Effector memory CD8-positive, alpha-beta T cell (primary cell): ENCODE data around the gene NPC1L1.

Source experiments
- ATAC-seq: fragments of 150-1000 bp; cut with Tn5 transposase; replicated peaks from 2 replicates; pipeline ENCODE4 v1.10.0; 2021; ENCODE audit warnings: mild to moderate bottlenecking, moderate library complexity
- DNase-seq, 3 experiments: peaks; one replicate each; pipeline ENCODE4 v3.0.0; 2021
- H3K27ac Mint-ChIP-seq, 2 donors: one replicate each; pipeline ENCODE4 v1.8.0; 2022; ENCODE audit warnings: mild to moderate bottlenecking in 2 of 2, mixed read lengths in 2 of 2, moderate library complexity in 2 of 2
- H3K27me3 Mint-ChIP-seq, 2 donors: one replicate each; pipeline ENCODE4 v1.8.0; 2022; ENCODE audit warnings: mixed read lengths in 2 of 2
- H3K36me3 Mint-ChIP-seq: one replicate; pipeline ENCODE4 v1.8.0; 2022; ENCODE audit warnings: mild to moderate bottlenecking, moderate library complexity, mixed read lengths; ENCODE audit not compliant: insufficient read depth
- H3K4me1 Mint-ChIP-seq, 2 donors: one replicate each; pipeline ENCODE4 v1.8.0; 2022; ENCODE audit warnings: low read depth in 2 of 2, mixed read lengths in 2 of 2
- H3K4me3 Mint-ChIP-seq, 2 donors: one replicate each; pipeline ENCODE4 v1.8.0; 2022; ENCODE audit warnings: mild to moderate bottlenecking in 2 of 2, mixed read lengths in 2 of 2, moderate library complexity in 2 of 2
- H3K9me3 Mint-ChIP-seq, 2 donors: one replicate each; pipeline ENCODE4 v1.8.0; 2022; ENCODE audit warnings: mixed read lengths in 2 of 2

Gene NPC1L1

GRCh38 chr7:44477063-44477830 lies 63.9 kb downstream of the NPC1L1 start:
- H3K27ac Mint-ChIP-seq: no peak overlapping the region
- H3K4me3 Mint-ChIP-seq: no peak overlapping the region
- H3K4me1 Mint-ChIP-seq: peaks cover 11 to 17% of the 10 kb centered on the region in 2 donors
- H3K9me3 Mint-ChIP-seq: no peaks in the 10 kb centered on the region
- H3K27me3 Mint-ChIP-seq: no peaks in the 10 kb centered on the region
- DNase-seq (peak; percentile 62 to 69 (median 65)), ATAC-seq (peak; percentile 98)
- peaks cover 79% of the 10 kb centered on the region for H3K36me3 Mint-ChIP-seq

GRCh38 chr7:44476313-44476712 lies 64.8 kb downstream of the NPC1L1 start:
- ATAC-seq (no peak), DNase-seq (no peak)
- H3K27ac Mint-ChIP-seq: no peak overlapping the region
- peaks cover 74% of the 10 kb centered on the region for H3K36me3 Mint-ChIP-seq
- no peaks in the 10 kb centered on the region for H3K27me3 Mint-ChIP-seq
- H3K4me3 Mint-ChIP-seq: no peak overlapping the region
- peaks cover 17 to 24% of the 10 kb centered on the region in 2 donors for H3K4me1 Mint-ChIP-seq
- no peaks in the 10 kb centered on the region for H3K9me3 Mint-ChIP-seq

GRCh38 chr7:44473295-44473694 lies 67.8 kb downstream of the NPC1L1 start:
- Mint-ChIP-seq H3K4me3 (no peak overlapping the region), H3K4me1 (peaks cover 30 to 46% of the 10 kb centered on the region in 2 donors), H3K36me3 (peaks cover 59% of the 10 kb centered on the region), H3K27me3 (no peaks in the 10 kb centered on the region), H3K27ac (no peak overlapping the region), H3K9me3 (no peaks in the 10 kb centered on the region)
- no peak for ATAC-seq
- DNase-seq: no peak

DNA sequence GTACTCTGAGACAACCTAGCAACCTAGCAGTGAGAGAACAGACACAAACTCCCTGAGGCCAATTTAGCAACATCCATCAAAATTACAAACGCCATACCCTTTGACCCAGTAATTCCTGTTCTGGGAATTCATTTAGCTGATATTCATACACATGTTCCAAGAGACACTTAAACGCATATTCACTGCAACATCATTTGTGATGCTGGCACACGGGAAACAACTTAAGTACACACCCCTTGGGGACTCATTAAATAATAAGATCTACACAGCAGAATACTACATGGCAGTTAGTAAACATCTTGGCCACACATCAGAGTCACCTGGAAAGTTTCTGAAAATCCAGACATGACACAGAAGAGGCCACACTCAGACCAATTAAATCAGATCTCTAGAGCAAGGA lies 68.3 kb downstream of the NPC1L1 start:
- H3K4me1 Mint-ChIP-seq: peaks cover 30 to 48% of the 10 kb centered on the region in 2 donors
- H3K4me3 Mint-ChIP-seq: no peak overlapping the region
- ATAC-seq (no peak), DNase-seq (no peak)
- no peaks in the 10 kb centered on the region for H3K27me3 Mint-ChIP-seq
- H3K27ac Mint-ChIP-seq: no peak overlapping the region
- H3K36me3 Mint-ChIP-seq: peaks cover 59% of the 10 kb centered on the region
- H3K9me3 Mint-ChIP-seq: no peaks in the 10 kb centered on the region

DNA sequence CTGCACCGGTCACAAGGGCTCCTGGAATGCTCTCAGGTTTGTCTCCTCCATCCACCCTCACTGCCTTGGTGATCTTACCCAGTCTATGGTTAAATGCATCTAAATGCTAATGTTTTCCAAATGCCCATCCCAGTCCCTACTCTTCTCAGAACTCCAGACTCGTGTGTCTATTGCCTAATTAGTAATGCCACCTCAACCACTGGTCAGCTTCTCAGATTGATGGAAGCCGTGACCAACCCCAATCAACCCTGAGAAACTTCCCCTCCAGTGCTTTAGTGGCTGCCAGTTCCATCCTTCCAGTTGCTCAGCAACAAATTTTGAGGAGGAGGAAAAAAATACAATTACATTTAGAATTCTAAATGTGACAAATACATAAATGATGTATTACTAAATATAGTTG lies 69.3 kb downstream of the NPC1L1 start:
- peaks cover 30 to 47% of the 10 kb centered on the region in 2 donors for H3K4me1 Mint-ChIP-seq

DNA sequence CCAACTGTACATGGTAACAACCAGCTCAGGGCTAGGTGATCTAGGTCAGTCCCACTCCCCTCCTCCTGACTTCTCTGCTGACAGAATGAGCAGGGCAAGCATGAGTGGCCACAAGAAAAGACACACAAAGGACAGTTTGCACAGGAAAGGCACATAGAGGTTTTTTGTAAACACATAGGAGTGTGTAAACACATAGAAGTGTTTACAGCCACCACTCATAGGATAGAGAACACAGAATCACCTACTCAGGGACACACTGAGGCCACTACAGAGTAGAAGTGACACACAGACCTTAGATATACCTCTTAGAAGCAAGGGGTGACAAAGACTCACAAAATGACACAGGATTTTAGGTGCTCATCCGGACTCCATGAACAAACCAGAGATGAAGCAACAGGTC lies 69.7 kb downstream of the NPC1L1 start:
- no peak overlapping the region for H3K4me3 Mint-ChIP-seq
- peaks cover 33 to 48% of the 10 kb centered on the region in 2 donors for H3K4me1 Mint-ChIP-seq
- ATAC-seq: no peak
- DNase-seq: no peak
- peaks cover 63% of the 10 kb centered on the region for H3K36me3 Mint-ChIP-seq
- H3K9me3 Mint-ChIP-seq: no peaks in the 10 kb centered on the region
- H3K27me3 Mint-ChIP-seq: no peaks in the 10 kb centered on the region
- H3K27ac Mint-ChIP-seq: peak overlapping the region; percentile 27 to 41

More for the DNA sequence above, 69.3 kb downstream of the NPC1L1 start:
- H3K27ac Mint-ChIP-seq: peak overlapping the region; percentile 27 to 41
- DNase-seq (no peak), ATAC-seq (no peak)
- H3K4me3 Mint-ChIP-seq: no peak overlapping the region
- H3K36me3 Mint-ChIP-seq: peaks cover 63% of the 10 kb centered on the region
- H3K27me3 Mint-ChIP-seq: no peaks in the 10 kb centered on the region
- H3K9me3 Mint-ChIP-seq: no peaks in the 10 kb centered on the region

GRCh38 chr7:44470628-44471245 lies 70.4 kb downstream of the NPC1L1 start:
- H3K4me3 Mint-ChIP-seq: no peak overlapping the region
- H3K27ac Mint-ChIP-seq: no peak overlapping the region
- H3K9me3 Mint-ChIP-seq: no peaks in the 10 kb centered on the region
- DNase-seq (no peak), ATAC-seq (no peak)
- H3K27me3 Mint-ChIP-seq: no peaks in the 10 kb centered on the region
- H3K36me3 Mint-ChIP-seq: peaks cover 60% of the 10 kb centered on the region
- peaks cover 35 to 50% of the 10 kb centered on the region in 2 donors for H3K4me1 Mint-ChIP-seq

DNA sequence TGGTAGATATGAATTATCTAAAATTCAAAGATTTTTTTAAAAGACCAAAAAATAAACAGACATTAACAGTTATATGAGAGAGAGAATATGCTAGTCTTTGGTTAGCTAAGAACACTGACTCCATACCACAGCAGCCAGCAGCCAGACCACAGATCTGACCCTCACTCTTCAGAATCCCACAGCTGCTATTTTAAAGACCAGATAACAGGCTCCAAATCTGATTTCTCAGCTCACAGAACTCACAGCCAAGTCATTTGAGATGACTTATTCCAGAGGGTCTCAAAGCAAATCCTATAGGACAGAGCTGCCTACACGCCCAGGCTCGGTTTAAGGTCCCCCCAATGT lies 71.0 kb downstream of the NPC1L1 start:
- H3K4me1 Mint-ChIP-seq: peaks cover 36 to 57% of the 10 kb centered on the region in 2 donors
- ATAC-seq: no peak
- no peak overlapping the region for H3K27ac Mint-ChIP-seq
- no peak for DNase-seq
- no peaks in the 10 kb centered on the region for H3K27me3 Mint-ChIP-seq
- H3K36me3 Mint-ChIP-seq: peaks cover 60% of the 10 kb centered on the region
- H3K4me3 Mint-ChIP-seq: no peak overlapping the region
- H3K9me3 Mint-ChIP-seq: no peaks in the 10 kb centered on the region

DNA sequence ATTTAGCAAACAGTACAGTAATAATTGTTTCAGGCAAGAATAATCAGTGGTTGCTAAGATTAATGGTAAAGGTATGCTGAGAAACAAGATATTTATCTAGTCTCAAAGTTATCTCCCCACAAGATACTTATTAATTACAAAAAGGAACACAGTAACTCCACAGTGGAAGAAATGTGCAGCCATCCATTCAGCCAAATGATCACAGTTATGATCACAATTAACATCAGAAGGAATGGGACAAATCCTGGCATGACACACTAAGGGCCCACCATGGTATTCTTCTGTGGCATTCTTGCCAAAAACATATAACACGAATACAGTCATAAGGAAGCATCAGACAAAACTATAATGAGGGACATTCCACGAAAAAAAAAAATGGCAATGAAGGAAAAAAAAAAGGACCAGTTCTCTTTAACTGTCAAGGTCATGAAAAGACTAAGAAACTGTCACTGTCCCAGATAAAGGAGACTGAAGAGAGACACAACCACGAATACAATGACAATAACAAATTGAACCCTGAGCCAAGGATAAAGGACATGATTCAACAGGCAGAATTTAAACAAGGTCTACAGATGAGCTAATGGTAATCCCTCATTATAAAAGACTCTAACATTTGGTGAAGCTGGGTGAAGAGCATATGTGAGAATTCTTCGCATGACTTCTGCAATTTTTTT lies 71.5 kb downstream of the NPC1L1 start:
- ATAC-seq (no peak), DNase-seq (no peak)
- Mint-ChIP-seq H3K9me3 (no peaks in the 10 kb centered on the region), H3K4me3 (no peak overlapping the region), H3K27ac (peak overlapping the region in 1 of 2 donors; percentile 49), H3K36me3 (peaks cover 59% of the 10 kb centered on the region), H3K4me1 (peaks cover 39 to 62% of the 10 kb centered on the region in 2 donors), H3K27me3 (no peaks in the 10 kb centered on the region)

- H3K27ac Mint-ChIP-seq: peak overlapping the region in 1 of 2 donors; percentile 80
- ATAC-seq: no peak
Observed at GRCh38 chr7:44467217-44467548, 73.9 kb downstream of the NPC1L1 start.

GRCh38 chr7:44466300-44467216 lies 74.6 kb downstream of the NPC1L1 start:
- H3K9me3 Mint-ChIP-seq: no peaks in the 10 kb centered on the region
- H3K27me3 Mint-ChIP-seq: no peaks in the 10 kb centered on the region
- H3K27ac Mint-ChIP-seq: peak overlapping the region in 1 of 2 donors; percentile 80
- peaks cover 38% of the 10 kb centered on the region for H3K36me3 Mint-ChIP-seq
- peaks cover 41 to 56% of the 10 kb centered on the region in 2 donors for H3K4me1 Mint-ChIP-seq
- ATAC-seq: peak; percentile 78
- H3K4me3 Mint-ChIP-seq: peak overlapping the region; percentile 15 to 43
- no peak for DNase-seq

More at GRCh38 chr7:44467217-44467548, 73.9 kb downstream of the NPC1L1 start:
- Mint-ChIP-seq H3K4me1 (peaks cover 43 to 54% of the 10 kb centered on the region in 2 donors), H3K9me3 (no peaks in the 10 kb centered on the region), H3K4me3 (peak overlapping the region; percentile 15 to 43), H3K27me3 (no peaks in the 10 kb centered on the region), H3K36me3 (peaks cover 41% of the 10 kb centered on the region)
- no peak for DNase-seq

DNA sequence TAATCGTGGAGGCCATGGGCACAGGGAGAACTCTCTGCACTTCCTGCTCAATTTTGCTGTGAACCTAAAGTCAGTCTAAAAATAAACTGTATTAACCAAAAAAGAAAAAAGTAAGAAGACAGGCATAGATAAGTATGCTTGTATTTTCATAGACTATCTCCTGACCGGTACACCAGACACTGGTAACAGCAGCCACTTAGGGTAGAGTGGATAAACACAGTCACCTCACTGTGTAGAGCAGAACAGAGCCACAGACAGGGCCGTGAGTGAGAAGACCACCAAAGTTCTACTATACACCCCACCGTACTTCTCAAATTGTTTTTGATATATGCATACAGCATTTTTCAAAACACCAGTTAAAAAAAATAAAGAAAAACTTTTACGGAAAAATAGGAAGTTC lies 75.6 kb downstream of the NPC1L1 start:
- Mint-ChIP-seq H3K4me3 (no peak overlapping the region), H3K9me3 (no peaks in the 10 kb centered on the region), H3K27ac (no peak overlapping the region), H3K36me3 (peaks cover 33% of the 10 kb centered on the region), H3K27me3 (no peaks in the 10 kb centered on the region), H3K4me1 (peaks cover 44 to 59% of the 10 kb centered on the region in 2 donors)
- no peak for ATAC-seq
- no peak for DNase-seq
